ENCODE measurements around the gene AADAT.
A peak's percentile ranks its signal among the peaks of the same experiment; 100 is the strongest.

The AADAT gene

GRCh38 chr4:170027181-170027829, 62.5 kb downstream of the AADAT start:
- DNase-seq, result peak; percentile 96

DNA sequence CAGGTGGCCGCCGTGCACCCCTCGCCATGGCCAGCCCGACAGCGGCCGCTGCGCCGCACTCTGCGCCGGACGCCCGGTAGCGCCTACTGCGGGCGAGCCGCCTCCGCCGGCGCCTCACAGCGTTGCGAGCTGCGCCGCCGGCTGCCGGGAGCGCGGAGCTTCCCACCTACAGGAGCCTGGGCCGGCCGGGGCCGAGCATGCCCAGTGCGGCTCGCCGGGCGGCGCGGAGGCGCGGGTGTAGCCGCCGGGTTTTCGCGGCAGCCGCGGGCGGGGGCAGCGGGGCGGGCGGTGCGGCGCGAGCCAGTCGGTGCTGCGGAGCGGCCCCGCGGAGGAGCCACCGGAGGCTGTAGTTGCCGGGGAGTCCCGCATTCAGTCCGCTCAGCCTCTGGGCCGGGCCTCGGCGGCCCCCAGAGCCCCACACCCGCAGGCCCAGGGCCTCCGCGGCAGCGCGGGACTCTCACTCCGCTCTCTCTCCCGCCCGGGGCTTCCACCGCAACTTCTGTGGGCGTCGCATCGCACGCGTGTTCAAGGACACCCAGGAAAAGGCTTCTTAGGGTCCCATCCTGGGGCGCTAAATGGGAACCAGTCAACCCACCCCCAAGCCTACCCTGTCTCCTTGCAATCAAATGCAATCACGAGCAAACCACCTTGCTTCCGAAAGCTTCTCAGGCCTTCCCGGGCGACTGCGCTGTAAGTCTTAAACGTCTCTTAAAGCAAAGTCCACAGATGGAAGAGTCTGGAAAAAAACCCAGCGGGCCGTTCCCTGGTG, 63.3 kb downstream of the AADAT start, which contains the start of gene MFAP3L:
Gene MFAP3L (minus strand): TSS at position 143 of the 769 bp plus-strand sequence. CDS start 20,518 bp downstream, outside the sequence.
- peak; percentile 93 for DNase-seq

GRCh38 chr4:170025523-170026252, 64.1 kb downstream of the AADAT start:
- DNase-seq, result peak; percentile 2

DNA sequence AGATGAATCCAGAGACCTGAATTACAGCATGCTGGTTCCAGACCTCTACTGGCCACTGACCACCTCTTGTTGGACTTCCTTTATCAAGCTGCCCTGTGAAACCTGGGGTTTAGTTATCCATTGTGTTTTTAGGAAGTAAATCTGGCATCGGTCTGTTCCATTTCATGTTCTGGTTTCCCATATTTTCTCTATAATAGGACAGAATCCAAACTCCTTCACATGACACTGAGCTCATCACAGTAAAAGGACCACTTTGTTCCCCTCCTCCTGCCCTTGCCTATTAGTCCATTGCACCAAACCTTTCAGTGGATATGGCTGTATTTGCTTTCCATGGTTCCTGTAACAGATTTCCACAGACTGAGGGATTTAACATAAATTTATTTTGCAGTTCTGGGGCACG, 67.5 kb downstream of the AADAT start:
- DNase-seq, result no peak

GRCh38 chr4:170017252-170017651, 72.5 kb downstream of the AADAT start:
- no peak for DNase-seq

DNA sequence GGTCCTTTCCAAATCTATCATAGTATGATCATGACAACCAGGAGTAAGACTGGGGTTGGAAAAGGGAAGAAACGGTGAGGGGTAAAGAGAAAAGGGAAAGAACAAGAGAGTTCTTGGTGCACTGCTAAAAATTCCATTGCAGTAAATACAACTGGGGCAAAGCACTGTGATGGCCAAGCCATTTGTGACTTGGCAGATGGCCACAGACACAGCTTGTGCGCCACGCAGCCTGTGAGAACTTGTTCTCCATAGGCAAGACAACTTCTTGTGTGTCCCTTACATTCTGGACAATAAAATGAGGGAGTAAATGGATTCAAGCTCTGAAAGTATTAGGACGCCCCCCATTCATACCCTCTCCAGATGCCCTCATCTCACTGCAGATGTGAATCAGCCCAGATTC, 74.5 kb downstream of the AADAT start:
- DNase-seq, result no peak

DNA sequence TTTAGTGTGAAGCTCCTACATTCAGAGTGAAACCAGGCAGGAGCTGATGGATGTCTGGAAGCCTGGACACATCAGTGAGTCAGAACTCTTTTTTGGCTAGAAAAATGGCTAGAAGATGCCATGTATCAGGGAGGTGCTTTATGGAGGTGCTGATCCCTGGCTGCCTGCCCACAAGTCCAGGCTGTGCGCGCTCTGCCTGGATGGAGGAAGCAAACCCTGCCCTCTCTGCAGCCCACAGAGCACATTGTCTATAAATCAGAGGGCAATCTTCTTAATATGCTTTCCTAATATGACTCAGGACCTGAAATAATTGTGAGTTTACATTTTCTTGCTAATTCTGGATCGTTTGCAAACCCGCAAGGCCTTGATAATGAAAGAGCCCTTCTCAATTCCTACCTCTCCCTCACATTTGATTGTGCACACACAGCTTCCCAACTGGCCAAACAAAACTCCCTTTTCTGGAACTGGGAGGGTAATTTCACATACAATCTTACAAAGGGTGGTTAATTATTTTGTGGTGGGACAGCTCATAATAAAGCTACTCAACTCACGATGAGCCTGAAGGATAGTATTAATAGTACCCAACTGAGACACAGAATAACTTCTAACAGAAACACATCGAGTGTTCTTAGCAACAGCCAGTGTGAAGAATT, 75.3 kb downstream of the AADAT start:
- no peak for DNase-seq

DNA sequence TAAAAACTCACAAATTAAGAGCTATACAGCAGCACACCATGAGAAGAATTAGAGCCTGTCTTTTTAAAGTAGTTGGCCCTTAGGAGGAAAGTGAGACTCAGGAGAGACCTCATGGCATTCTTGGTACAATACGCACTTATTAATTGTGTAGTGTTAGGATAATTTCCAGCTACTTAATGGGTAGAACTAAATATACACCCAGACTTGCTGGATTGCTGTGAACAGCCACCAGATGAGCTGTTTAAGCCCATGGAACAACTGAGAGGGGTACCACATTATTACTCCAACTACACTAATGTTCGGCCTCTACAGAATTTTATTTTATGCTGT, 77.2 kb downstream of the AADAT start:
- DNase-seq, result no peak

GRCh38 chr4:170011921-170012628, 77.7 kb downstream of the AADAT start:
- DNase-seq, result no peak

Measured in suppressor macrophage treated with lipopolysaccharide for 4 hours (primary cell).